HEK293 (cell line): ENCODE data around the gene MXRA8.

Source experiments
- GLI2 ChIP-seq: fragments of 450-650 bp; formaldehyde crosslinking; IDR thresholded peaks from 2 replicates; pipeline ENCODE4; 2017; ENCODE audit warnings: missing biosample characterization, missing genetic modification characterization, low read depth, borderline replicate concordance
- SCRT2 ChIP-seq: fragments of 450-650 bp; formaldehyde crosslinking; IDR thresholded peaks from 2 replicates; pipeline ENCODE4 v1.5.1; 2016; ENCODE audit warnings: missing biosample characterization, missing genetic modification characterization
- SETDB1 ChIP-seq: IDR thresholded peaks from one replicate; pipeline ENCODE4 v1.6.1; 2017; ENCODE audit warnings: mild to moderate bottlenecking, low read length, moderate library complexity, mixed read lengths; ENCODE audit not compliant: insufficient read length
- SP3 ChIP-seq: fragments of 450-650 bp; formaldehyde crosslinking; IDR thresholded peaks from 2 replicates; pipeline ENCODE4 v1.5.1; 2016; ENCODE audit warnings: missing biosample characterization, missing genetic modification characterization
- TRIM28 ChIP-seq: IDR thresholded peaks from 2 replicates; pipeline ENCODE4 v1.6.1; 2011; ENCODE audit warnings: low read length, control low read depth, borderline replicate concordance
- TSHZ1 ChIP-seq: fragments of 450-650 bp; formaldehyde crosslinking; IDR thresholded peaks from 2 replicates; pipeline ENCODE4 v1.5.1; 2016; ENCODE audit warnings: missing biosample characterization, missing genetic modification characterization, borderline replicate concordance
- YY2 ChIP-seq: fragments of 450-650 bp; formaldehyde crosslinking; IDR thresholded peaks from 2 replicates; pipeline ENCODE4 v1.5.1; 2016; ENCODE audit warnings: missing biosample characterization, missing genetic modification characterization
- ZBTB48 ChIP-seq: fragments of 450-650 bp; formaldehyde crosslinking; IDR thresholded peaks from 2 replicates; pipeline ENCODE4 v1.5.1; 2016; ENCODE audit warnings: missing biosample characterization, missing genetic modification characterization
- ZNF10 ChIP-seq: fragments of 450-650 bp; formaldehyde crosslinking; IDR thresholded peaks from 2 replicates; pipeline ENCODE4 v1.5.1; 2017; ENCODE audit warnings: missing biosample characterization, missing genetic modification characterization
- ZNF169 ChIP-seq: fragments of 450-650 bp; formaldehyde crosslinking; IDR thresholded peaks from 2 replicates; pipeline ENCODE4 v1.5.1; 2016; ENCODE audit warnings: missing biosample characterization, missing genetic modification characterization
- ZNF175 ChIP-seq: fragments of 450-650 bp; formaldehyde crosslinking; IDR thresholded peaks from 2 replicates; pipeline ENCODE4 v1.5.1; 2016; ENCODE audit warnings: missing biosample characterization, missing genetic modification characterization
- ZNF23 ChIP-seq: fragments of 450-650 bp; formaldehyde crosslinking; IDR thresholded peaks from 2 replicates; pipeline ENCODE4 v1.5.1; 2016; ENCODE audit warnings: missing biosample characterization, missing genetic modification characterization, borderline replicate concordance
- ZNF239 ChIP-seq: fragments of 450-650 bp; formaldehyde crosslinking; IDR thresholded peaks from 2 replicates; pipeline ENCODE4 v1.5.1; 2016; ENCODE audit warnings: missing biosample characterization, missing genetic modification characterization
- ZNF324 ChIP-seq: fragments of 450-650 bp; formaldehyde crosslinking; IDR thresholded peaks from 2 replicates; pipeline ENCODE4 v1.5.1; 2016; ENCODE audit warnings: missing biosample characterization, missing genetic modification characterization
- ZNF335 ChIP-seq: fragments of 450-650 bp; formaldehyde crosslinking; conservative IDR thresholded peaks from 2 replicates; pipeline ENCODE4 v1.5.1; 2016; ENCODE audit warnings: missing biosample characterization, missing genetic modification characterization
- ZNF341 ChIP-seq: fragments of 450-650 bp; formaldehyde crosslinking; IDR thresholded peaks from 2 replicates; pipeline ENCODE4; 2016; ENCODE audit warnings: low read depth, missing biosample characterization, missing genetic modification characterization
- ZNF354C ChIP-seq: fragments of 450-650 bp; formaldehyde crosslinking; IDR thresholded peaks from 2 replicates; pipeline ENCODE4 v1.5.1; 2016; ENCODE audit warnings: missing biosample characterization, missing genetic modification characterization, low read depth, borderline replicate concordance
- ZNF48 ChIP-seq: fragments of 450-650 bp; formaldehyde crosslinking; IDR thresholded peaks from 2 replicates; pipeline ENCODE4 v1.5.1; 2016; ENCODE audit warnings: missing biosample characterization, missing genetic modification characterization
- ZNF555 ChIP-seq: fragments of 450-650 bp; formaldehyde crosslinking; conservative IDR thresholded peaks from 2 replicates; pipeline ENCODE4 v1.5.1; 2017; ENCODE audit warnings: missing biosample characterization, mild to moderate bottlenecking, missing genetic modification characterization, inconsistent platforms
- ZNF560 ChIP-seq: fragments of 450-650 bp; formaldehyde crosslinking; IDR thresholded peaks from 2 replicates; pipeline ENCODE4 v1.5.1; 2017; ENCODE audit warnings: missing biosample characterization, missing genetic modification characterization, borderline replicate concordance
- ZNF596 ChIP-seq: fragments of 450-650 bp; IDR thresholded peaks from 2 replicates; pipeline ENCODE4 v1.5.0; 2018; ENCODE audit warnings: missing biosample characterization, mild to moderate bottlenecking, missing genetic modification characterization, moderate library complexity
- ZNF639 ChIP-seq: fragments of 450-650 bp; formaldehyde crosslinking; IDR thresholded peaks from 2 replicates; pipeline ENCODE4 v1.5.1; 2016; ENCODE audit warnings: missing biosample characterization, missing genetic modification characterization
- ZNF692 ChIP-seq: fragments of 450-650 bp; formaldehyde crosslinking; IDR thresholded peaks from 2 replicates; pipeline ENCODE4 v1.5.1; 2016; ENCODE audit warnings: missing biosample characterization, missing genetic modification characterization
- ZNF701 ChIP-seq: fragments of 450-650 bp; formaldehyde crosslinking; IDR thresholded peaks from 2 replicates; pipeline ENCODE4 v1.5.1; 2016; ENCODE audit warnings: missing biosample characterization, missing genetic modification characterization
- ZNF830 ChIP-seq: fragments of 450-650 bp; IDR thresholded peaks from 2 replicates; pipeline ENCODE4 v1.5.0; 2018; ENCODE audit warnings: missing biosample characterization, missing genetic modification characterization, low read depth, mild to moderate bottlenecking, moderate library complexity
- ZNF837 ChIP-seq: fragments of 450-650 bp; formaldehyde crosslinking; IDR thresholded peaks from 2 replicates; pipeline ENCODE4 v1.5.1; 2016; ENCODE audit warnings: missing biosample characterization, missing genetic modification characterization
- TF ChIP-seq, protein P1 (sequence below): fragments of 450-650 bp; formaldehyde crosslinking; IDR thresholded peaks from 2 replicates; pipeline ENCODE4 v1.5.1; 2017; ENCODE audit warnings: missing biosample characterization, missing genetic modification characterization
- TF ChIP-seq, protein P2 (sequence below): fragments of 450-650 bp; formaldehyde crosslinking; conservative IDR thresholded peaks from 2 replicates; pipeline ENCODE4 v1.5.1; 2016; ENCODE audit warnings: low read depth, missing biosample characterization, missing genetic modification characterization
- TF ChIP-seq, protein P3 (sequence below): fragments of 450-650 bp; formaldehyde crosslinking; IDR thresholded peaks from 2 replicates; pipeline ENCODE4 v1.5.1; 2016; ENCODE audit warnings: missing biosample characterization, missing genetic modification characterization

Gene MXRA8

DNA sequence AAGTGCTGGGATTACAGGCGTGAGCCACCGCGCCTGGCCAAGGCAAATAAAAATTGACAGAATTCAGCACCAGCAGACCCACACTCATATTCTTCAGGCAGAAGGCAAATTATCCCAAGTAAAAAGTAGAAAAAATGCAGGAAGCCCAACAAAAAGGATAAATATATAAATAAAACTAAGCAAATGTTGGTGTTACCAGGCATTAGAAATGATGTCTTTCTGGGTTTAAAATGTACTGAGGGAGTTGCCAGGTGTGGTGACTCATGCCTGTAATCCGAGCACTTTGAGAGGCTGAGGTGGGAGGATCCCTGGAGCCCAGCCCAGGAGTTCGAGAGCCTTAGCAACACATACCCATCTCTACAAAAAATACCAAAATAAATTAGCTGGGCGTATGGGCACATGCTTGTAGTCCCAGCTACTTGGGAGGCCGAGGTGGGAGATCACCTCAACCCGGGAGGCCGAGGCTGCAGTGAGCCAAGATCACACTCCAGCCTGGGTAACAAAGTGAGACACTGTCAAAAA lies 40.2 kb downstream of the MXRA8 start (continued):
- TF ChIP-seq ZNF692 (tag by site-specific recombination) (0 out of 2 replicates have a peak, but pooled peaks have one; percentile 33), SP3 (tag by site-specific recombination) (peak; percentile 42), SETDB1 (no peak), ZNF175 (tag by site-specific recombination) (no peak), ZNF701 (tag by site-specific recombination) (no peak), ZNF837 (tag by site-specific recombination) (no peak), TSHZ1 (no peak), ZNF555 (tag by site-specific recombination) (no peak), ZNF335 (tag by site-specific recombination) (peak; percentile 67), ZNF239 (tag by site-specific recombination) (no peak), YY2 (no peak), ZNF169 (tag by site-specific recombination) (no peak), ZNF23 (tag by site-specific recombination) (no peak), ZNF830 (tag by site-specific recombination) (no peak), SCRT2 (no peak), ZNF48 (tag by site-specific recombination) (no peak), ZNF324 (tag by site-specific recombination) (peak; percentile 45; the same call in 1 of the 2 replicates), TRIM28 (no peak), ZBTB48 (tag by site-specific recombination) (no peak), ZNF354C (tag by site-specific recombination) (no peak), ZNF341 (tag by site-specific recombination) (no peak), ZNF596 (tag by site-specific recombination) (no peak), ZNF639 (tag by site-specific recombination) (no peak), ZNF560 (tag by site-specific recombination) (no peak), ZNF10 (no peak), GLI2 (tag by site-specific recombination) (no peak)
- TF ChIP-seq, protein P1, sequence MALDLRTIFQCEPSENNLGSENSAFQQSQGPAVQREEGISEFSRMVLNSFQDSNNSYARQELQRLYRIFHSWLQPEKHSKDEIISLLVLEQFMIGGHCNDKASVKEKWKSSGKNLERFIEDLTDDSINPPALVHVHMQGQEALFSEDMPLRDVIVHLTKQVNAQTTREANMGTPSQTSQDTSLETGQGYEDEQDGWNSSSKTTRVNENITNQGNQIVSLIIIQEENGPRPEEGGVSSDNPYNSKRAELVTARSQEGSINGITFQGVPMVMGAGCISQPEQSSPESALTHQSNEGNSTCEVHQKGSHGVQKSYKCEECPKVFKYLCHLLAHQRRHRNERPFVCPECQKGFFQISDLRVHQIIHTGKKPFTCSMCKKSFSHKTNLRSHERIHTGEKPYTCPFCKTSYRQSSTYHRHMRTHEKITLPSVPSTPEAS (tag by site-specific recombination), result no peak
- TF ChIP-seq, protein P2, sequence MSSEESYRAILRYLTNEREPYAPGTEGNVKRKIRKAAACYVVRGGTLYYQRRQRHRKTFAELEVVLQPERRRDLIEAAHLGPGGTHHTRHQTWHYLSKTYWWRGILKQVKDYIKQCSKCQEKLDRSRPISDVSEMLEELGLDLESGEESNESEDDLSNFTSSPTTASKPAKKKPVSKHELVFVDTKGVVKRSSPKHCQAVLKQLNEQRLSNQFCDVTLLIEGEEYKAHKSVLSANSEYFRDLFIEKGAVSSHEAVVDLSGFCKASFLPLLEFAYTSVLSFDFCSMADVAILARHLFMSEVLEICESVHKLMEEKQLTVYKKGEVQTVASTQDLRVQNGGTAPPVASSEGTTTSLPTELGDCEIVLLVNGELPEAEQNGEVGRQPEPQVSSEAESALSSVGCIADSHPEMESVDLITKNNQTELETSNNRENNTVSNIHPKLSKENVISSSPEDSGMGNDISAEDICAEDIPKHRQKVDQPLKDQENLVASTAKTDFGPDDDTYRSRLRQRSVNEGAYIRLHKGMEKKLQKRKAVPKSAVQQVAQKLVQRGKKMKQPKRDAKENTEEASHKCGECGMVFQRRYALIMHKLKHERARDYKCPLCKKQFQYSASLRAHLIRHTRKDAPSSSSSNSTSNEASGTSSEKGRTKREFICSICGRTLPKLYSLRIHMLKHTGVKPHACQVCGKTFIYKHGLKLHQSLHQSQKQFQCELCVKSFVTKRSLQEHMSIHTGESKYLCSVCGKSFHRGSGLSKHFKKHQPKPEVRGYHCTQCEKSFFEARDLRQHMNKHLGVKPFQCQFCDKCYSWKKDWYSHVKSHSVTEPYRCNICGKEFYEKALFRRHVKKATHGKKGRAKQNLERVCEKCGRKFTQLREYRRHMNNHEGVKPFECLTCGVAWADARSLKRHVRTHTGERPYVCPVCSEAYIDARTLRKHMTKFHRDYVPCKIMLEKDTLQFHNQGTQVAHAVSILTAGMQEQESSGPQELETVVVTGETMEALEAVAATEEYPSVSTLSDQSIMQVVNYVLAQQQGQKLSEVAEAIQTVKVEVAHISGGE (tag by site-specific recombination), result no peak
- TF ChIP-seq, protein P3, sequence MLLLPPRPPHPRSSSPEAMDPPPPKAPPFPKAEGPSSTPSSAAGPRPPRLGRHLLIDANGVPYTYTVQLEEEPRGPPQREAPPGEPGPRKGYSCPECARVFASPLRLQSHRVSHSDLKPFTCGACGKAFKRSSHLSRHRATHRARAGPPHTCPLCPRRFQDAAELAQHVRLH (tag by site-specific recombination), result peak; percentile 40; the same call in 1 of the 2 replicates
